Liver (tissue), 9 donors: ENCODE results near the gene NUP50. TPM values are rescaled to one million over a fixed set of nuclear protein-coding genes. Genes with fewer than 3 reads are reported as not detected.

Experiments used
- DNase-seq: peaks from one replicate; pipeline ENCODE4 v3.0.0-alpha.2; 2017; ENCODE audit warnings: low spot score
- H3K27ac ChIP-seq, 2 donors: one replicate each; pipeline ENCODE4 v1.7.0; 2013; ENCODE audit warnings: inconsistent platforms in 2 of 2, low read length in 2 of 2, control low read depth in 1 of 2, low read depth in 1 of 2, mild to moderate bottlenecking in 1 of 2
- H3K27me3 ChIP-seq, 4 donors: one replicate each; pipeline versions ENCODE4 v1.6.1 to v1.7.0; 2013; ENCODE audit warnings: low read length in 3 of 4, inconsistent platforms in 1 of 4, mild to moderate bottlenecking in 1 of 4, moderate library complexity in 1 of 4; ENCODE audit not compliant: control insufficient read depth in 4 of 4, insufficient read depth in 4 of 4
- H3K36me3 ChIP-seq, 4 donors: one replicate each; pipeline versions ENCODE4 v1.6.1 to v1.7.0; 2013; ENCODE audit warnings: low read length in 3 of 4, mild to moderate bottlenecking in 3 of 4, low read depth in 1 of 4, moderate library complexity in 1 of 4; ENCODE audit not compliant: control insufficient read depth in 4 of 4, insufficient read depth in 3 of 4
- H3K4me1 ChIP-seq, 4 donors: one replicate each; pipeline versions ENCODE4 v1.6.1 to v1.7.0; 2013; ENCODE audit warnings: low read length in 3 of 4, mild to moderate bottlenecking in 3 of 4, moderate library complexity in 1 of 4; ENCODE audit not compliant: control insufficient read depth in 4 of 4, insufficient read depth in 4 of 4
- H3K4me3 ChIP-seq, 3 donors: one replicate each; pipeline versions ENCODE4 v1.6.1 to v1.7.0; 2013; ENCODE audit warnings: low read length in 3 of 3, control low read depth in 1 of 3, low read depth in 1 of 3, mild to moderate bottlenecking in 1 of 3
- H3K9ac ChIP-seq, 2 donors: one replicate each; pipeline ENCODE4 v1.7.0; 2013; ENCODE audit warnings: low read length in 2 of 2, mild to moderate bottlenecking in 2 of 2, moderate library complexity in 2 of 2, control low read depth in 1 of 2, low read depth in 1 of 2
- H3K9me3 ChIP-seq, 4 donors: one replicate each; pipeline versions ENCODE4 v1.6.1 to v1.7.0; 2013; ENCODE audit warnings: low read length in 3 of 4; ENCODE audit not compliant: control insufficient read depth in 4 of 4
- EGR1 ChIP-seq, 2 donors: IDR thresholded peaks; 2 replicates each; pipeline ENCODE4 v1.6.1; 2016 to 2018; ENCODE audit warnings: antibody characterized with exemption in 2 of 2, low read depth in 2 of 2
- FOXA1 ChIP-seq: IDR thresholded peaks from 2 replicates; pipeline ENCODE4 v1.6.1; 2016; ENCODE audit warnings: antibody characterized with exemption
- FOXA2 ChIP-seq: IDR thresholded peaks from 2 replicates; pipeline ENCODE4 v1.6.1; 2016; ENCODE audit warnings: antibody characterized with exemption
- GABPA ChIP-seq, 2 donors: IDR thresholded peaks in 1 of 2; conservative IDR thresholded peaks in 1 of 2; 2 replicates each; pipeline ENCODE4 v1.6.1; 2016; ENCODE audit warnings: antibody characterized with exemption in 2 of 2, mild to moderate bottlenecking in 1 of 2, moderate library complexity in 1 of 2
- HNF4A ChIP-seq, 2 donors: conservative IDR thresholded peaks; 2 replicates each; pipeline ENCODE4 v1.6.1; 2016; ENCODE audit warnings: antibody characterized with exemption in 2 of 2, mild to moderate bottlenecking in 2 of 2
- HNF4G ChIP-seq: IDR thresholded peaks from 2 replicates; pipeline ENCODE4 v1.6.1; 2016; ENCODE audit warnings: antibody characterized with exemption
- JUND ChIP-seq, 2 donors: IDR thresholded peaks; 2 replicates each; pipeline ENCODE4 v1.6.1; 2016; ENCODE audit warnings: antibody characterized with exemption in 2 of 2
- NR2F2 ChIP-seq: IDR thresholded peaks from 2 replicates; pipeline ENCODE4 v1.6.1; 2016; ENCODE audit warnings: antibody characterized with exemption
- RAD21 ChIP-seq, 2 donors: IDR thresholded peaks; 2 replicates each; pipeline ENCODE4 v1.6.1; 2016; ENCODE audit warnings: antibody characterized with exemption in 2 of 2, mild to moderate bottlenecking in 2 of 2
- RXRA ChIP-seq, 2 donors: IDR thresholded peaks; 2 replicates each; pipeline ENCODE4 v1.6.1; 2017 to 2018; ENCODE audit warnings: antibody characterized with exemption in 2 of 2, mild to moderate bottlenecking in 1 of 2
- SP1 ChIP-seq: IDR thresholded peaks from 2 replicates; pipeline ENCODE4 v1.6.1; 2018; ENCODE audit warnings: antibody characterized with exemption, mild to moderate bottlenecking
- TAF1 ChIP-seq: conservative IDR thresholded peaks from 2 replicates; pipeline ENCODE4 v1.6.1; 2016; ENCODE audit warnings: antibody characterized with exemption, mild to moderate bottlenecking
- YY1 ChIP-seq: IDR thresholded peaks from 2 replicates; pipeline ENCODE4 v1.6.1; 2016; ENCODE audit warnings: antibody characterized with exemption, mild to moderate bottlenecking
- WGBS: extraction: QIAGEN DNeasy Blood & Tissue Kit; methylation state at CpG from one replicate; pipeline ENCODE4 v1.1.7; 2013; 5-methylcytosine and 5-hydroxymethylcytosine counted together
- polyA plus RNA-seq, 2 donors: library from polyadenylated mRNA; stranded (reverse) in 1 of 2; unstranded in 1 of 2; fragments of 200-250 nt in 1 of 2; fragments of >200 nt in 1 of 2; fragmentation: Nextera tagmentation in 1 of 2; extraction: Ambion mirVana in 1 of 2; gene quantifications; one replicate each; pipeline versions ENCODE4 v1.2.1 to v1.2.3, GENCODE V29; 2013 to 2015
- total RNA-seq, 2 donors: library from RNA; depleted of rRNA; stranded (reverse); fragments of >200 nt; gene quantifications; one replicate each; pipeline ENCODE4 v1.2.3, GENCODE V29; 2014
- TF ChIP-seq, protein P1 (sequence below): IDR thresholded peaks from 2 replicates; pipeline ENCODE4 v1.6.1; 2016; ENCODE audit warnings: antibody characterized with exemption
- TF ChIP-seq, protein P2 (sequence below): IDR thresholded peaks from 2 replicates; pipeline ENCODE4 v1.6.1; 2016; ENCODE audit warnings: antibody characterized with exemption, mild to moderate bottlenecking
- TF ChIP-seq, protein P3 (sequence below): fragments of 150-350 bp; IDR thresholded peaks from 2 replicates; pipeline ENCODE4 v1.5.1; 2017; ENCODE audit warnings: improper control_type of control experiment, low read depth, low read length; ENCODE audit not compliant: missing input control
- TF ChIP-seq, protein P4 (sequence below): IDR thresholded peaks from 2 replicates; pipeline ENCODE4 v1.6.1; 2016; ENCODE audit warnings: antibody characterized with exemption
- TF ChIP-seq, protein P5 (sequence below): IDR thresholded peaks from 2 replicates; pipeline ENCODE4 v1.6.1; 2016; ENCODE audit warnings: antibody characterized with exemption
- donor health status: healthy.
- donor health status: healthy.
- donor health status: healthy.
- donor health status: healthy.
- donor health status: healthy.

The NUP50 gene
- total and polyA plus RNA-seq, 4 donors = 8.7 to 48.2 (median 24.8) TPM

DNA sequence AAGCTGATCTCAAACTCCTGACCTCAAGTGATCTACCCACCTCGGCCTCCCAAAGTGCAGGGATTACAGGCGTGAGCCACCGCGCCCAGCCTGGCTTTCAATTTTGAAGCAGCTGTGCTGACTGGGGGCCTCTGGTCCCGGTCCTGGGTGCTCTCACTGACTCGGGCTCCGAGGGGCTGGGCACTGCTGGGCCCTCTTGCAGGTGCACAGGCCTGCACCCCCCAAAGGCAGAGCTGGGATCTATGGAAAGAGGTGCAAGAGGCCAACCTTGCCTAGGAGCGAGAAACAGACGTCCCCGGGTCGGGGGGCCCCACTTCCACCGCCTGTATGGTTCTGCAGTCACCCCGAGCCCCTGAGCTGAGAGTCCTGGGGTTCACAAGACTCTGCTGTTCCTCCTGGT is 43.8 kb downstream of the NUP50 start:
- no peak overlapping the region for H3K4me3 ChIP-seq
- DNase-seq = no peak
- H3K4me1 ChIP-seq = no peaks in the 10 kb centered on the region
- no peak for TF ChIP-seq EGR1 (IDR thresholded peaks at IDR 0.05; ENCODE audit: low read depth in 2 of 2)
- TF ChIP-seq, protein P1, sequence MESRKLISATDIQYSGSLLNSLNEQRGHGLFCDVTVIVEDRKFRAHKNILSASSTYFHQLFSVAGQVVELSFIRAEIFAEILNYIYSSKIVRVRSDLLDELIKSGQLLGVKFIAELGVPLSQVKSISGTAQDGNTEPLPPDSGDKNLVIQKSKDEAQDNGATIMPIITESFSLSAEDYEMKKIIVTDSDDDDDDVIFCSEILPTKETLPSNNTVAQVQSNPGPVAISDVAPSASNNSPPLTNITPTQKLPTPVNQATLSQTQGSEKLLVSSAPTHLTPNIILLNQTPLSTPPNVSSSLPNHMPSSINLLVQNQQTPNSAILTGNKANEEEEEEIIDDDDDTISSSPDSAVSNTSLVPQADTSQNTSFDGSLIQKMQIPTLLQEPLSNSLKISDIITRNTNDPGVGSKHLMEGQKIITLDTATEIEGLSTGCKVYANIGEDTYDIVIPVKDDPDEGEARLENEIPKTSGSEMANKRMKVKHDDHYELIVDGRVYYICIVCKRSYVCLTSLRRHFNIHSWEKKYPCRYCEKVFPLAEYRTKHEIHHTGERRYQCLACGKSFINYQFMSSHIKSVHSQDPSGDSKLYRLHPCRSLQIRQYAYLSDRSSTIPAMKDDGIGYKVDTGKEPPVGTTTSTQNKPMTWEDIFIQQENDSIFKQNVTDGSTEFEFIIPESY = no peak
- TF ChIP-seq, protein P2, sequence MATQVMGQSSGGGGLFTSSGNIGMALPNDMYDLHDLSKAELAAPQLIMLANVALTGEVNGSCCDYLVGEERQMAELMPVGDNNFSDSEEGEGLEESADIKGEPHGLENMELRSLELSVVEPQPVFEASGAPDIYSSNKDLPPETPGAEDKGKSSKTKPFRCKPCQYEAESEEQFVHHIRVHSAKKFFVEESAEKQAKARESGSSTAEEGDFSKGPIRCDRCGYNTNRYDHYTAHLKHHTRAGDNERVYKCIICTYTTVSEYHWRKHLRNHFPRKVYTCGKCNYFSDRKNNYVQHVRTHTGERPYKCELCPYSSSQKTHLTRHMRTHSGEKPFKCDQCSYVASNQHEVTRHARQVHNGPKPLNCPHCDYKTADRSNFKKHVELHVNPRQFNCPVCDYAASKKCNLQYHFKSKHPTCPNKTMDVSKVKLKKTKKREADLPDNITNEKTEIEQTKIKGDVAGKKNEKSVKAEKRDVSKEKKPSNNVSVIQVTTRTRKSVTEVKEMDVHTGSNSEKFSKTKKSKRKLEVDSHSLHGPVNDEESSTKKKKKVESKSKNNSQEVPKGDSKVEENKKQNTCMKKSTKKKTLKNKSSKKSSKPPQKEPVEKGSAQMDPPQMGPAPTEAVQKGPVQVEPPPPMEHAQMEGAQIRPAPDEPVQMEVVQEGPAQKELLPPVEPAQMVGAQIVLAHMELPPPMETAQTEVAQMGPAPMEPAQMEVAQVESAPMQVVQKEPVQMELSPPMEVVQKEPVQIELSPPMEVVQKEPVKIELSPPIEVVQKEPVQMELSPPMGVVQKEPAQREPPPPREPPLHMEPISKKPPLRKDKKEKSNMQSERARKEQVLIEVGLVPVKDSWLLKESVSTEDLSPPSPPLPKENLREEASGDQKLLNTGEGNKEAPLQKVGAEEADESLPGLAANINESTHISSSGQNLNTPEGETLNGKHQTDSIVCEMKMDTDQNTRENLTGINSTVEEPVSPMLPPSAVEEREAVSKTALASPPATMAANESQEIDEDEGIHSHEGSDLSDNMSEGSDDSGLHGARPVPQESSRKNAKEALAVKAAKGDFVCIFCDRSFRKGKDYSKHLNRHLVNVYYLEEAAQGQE = no peak
- no peak for TF ChIP-seq TAF1
- TF ChIP-seq, protein P3, sequence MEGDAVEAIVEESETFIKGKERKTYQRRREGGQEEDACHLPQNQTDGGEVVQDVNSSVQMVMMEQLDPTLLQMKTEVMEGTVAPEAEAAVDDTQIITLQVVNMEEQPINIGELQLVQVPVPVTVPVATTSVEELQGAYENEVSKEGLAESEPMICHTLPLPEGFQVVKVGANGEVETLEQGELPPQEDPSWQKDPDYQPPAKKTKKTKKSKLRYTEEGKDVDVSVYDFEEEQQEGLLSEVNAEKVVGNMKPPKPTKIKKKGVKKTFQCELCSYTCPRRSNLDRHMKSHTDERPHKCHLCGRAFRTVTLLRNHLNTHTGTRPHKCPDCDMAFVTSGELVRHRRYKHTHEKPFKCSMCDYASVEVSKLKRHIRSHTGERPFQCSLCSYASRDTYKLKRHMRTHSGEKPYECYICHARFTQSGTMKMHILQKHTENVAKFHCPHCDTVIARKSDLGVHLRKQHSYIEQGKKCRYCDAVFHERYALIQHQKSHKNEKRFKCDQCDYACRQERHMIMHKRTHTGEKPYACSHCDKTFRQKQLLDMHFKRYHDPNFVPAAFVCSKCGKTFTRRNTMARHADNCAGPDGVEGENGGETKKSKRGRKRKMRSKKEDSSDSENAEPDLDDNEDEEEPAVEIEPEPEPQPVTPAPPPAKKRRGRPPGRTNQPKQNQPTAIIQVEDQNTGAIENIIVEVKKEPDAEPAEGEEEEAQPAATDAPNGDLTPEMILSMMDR = no peak
- TF ChIP-seq SP1 = no peak
- TF ChIP-seq RXRA (IDR thresholded peaks at IDR 0.05) = no peak
- TF ChIP-seq, protein P4, sequence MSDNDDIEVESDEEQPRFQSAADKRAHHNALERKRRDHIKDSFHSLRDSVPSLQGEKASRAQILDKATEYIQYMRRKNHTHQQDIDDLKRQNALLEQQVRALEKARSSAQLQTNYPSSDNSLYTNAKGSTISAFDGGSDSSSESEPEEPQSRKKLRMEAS = no peak
- no peak for TF ChIP-seq YY1
- no peak for TF ChIP-seq FOXA2
- no peak for TF ChIP-seq NR2F2
- no peak for TF ChIP-seq HNF4A (conservative IDR thresholded peaks at IDR 0.05)
- no peak for TF ChIP-seq GABPA (IDR thresholded peaks at IDR 0.05 in 1 of 2, conservative IDR thresholded peaks at IDR 0.05 in 1 of 2)
- TF ChIP-seq RAD21 (IDR thresholded peaks at IDR 0.05) = no peak
- no peak for TF ChIP-seq HNF4G
- no peak for TF ChIP-seq FOXA1
- TF ChIP-seq JUND (IDR thresholded peaks at IDR 0.05) = no peak
- TF ChIP-seq, protein P5, sequence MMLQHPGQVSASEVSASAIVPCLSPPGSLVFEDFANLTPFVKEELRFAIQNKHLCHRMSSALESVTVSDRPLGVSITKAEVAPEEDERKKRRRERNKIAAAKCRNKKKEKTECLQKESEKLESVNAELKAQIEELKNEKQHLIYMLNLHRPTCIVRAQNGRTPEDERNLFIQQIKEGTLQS = no peak
- peaks cover 0 to 34% (median 9%) of the 10 kb centered on the region in 4 donors for H3K36me3 ChIP-seq
- H3K9ac ChIP-seq = no peak overlapping the region
- H3K9me3 ChIP-seq = no peaks in the 10 kb centered on the region
- H3K27me3 ChIP-seq = no peaks in the 10 kb centered on the region
- no peak overlapping the region for H3K27ac ChIP-seq
- 93% methylated on average over 13 of the region's 13 CpGs for WGBS
